HepG2 (cell line): ENCODE measurements around the gene RPRD2. TPM values are rescaled to one million over a fixed set of nuclear protein-coding genes. Genes with fewer than 3 reads are reported as not detected.

Source experiments
- BRCA1 ChIP-seq: sonication (generic); formaldehyde crosslinking; IDR thresholded peaks from 2 replicates; pipeline ENCODE4 v1.4.0; 2020; ENCODE audit warnings: missing genetic modification reagents
- IKZF1 ChIP-seq: fragments of 450-650 bp; IDR thresholded peaks from 2 replicates; pipeline ENCODE4 v1.7.1; 2016
- NKX3-1 ChIP-seq: sonication (generic); formaldehyde crosslinking; IDR thresholded peaks from 2 replicates; pipeline ENCODE4 v1.5.0; 2020; ENCODE audit warnings: missing genetic modification reagents
- PCBP2 ChIP-seq: fragments of 200-400 bp; formaldehyde crosslinking; optimal IDR thresholded peaks from 2 replicates; pipeline ENCODE3; 2018; ENCODE audit warnings: low read length, low read depth; ENCODE audit not compliant: poor library complexity, severe bottlenecking
- PHF20 ChIP-seq: sonication (generic); formaldehyde crosslinking; IDR thresholded peaks from 2 replicates; pipeline ENCODE4 v1.5.0; 2020; ENCODE audit warnings: mild to moderate bottlenecking, missing genetic modification reagents
- SMYD3 ChIP-seq: sonication (generic); formaldehyde crosslinking; IDR thresholded peaks from 2 replicates; pipeline ENCODE4 v1.8.1; 2023; ENCODE audit warnings: mild to moderate bottlenecking, missing genetic modification reagents
- SRSF4 ChIP-seq: fragments of 200-400 bp; formaldehyde crosslinking; IDR thresholded peaks from one replicate; pipeline ENCODE4 v1.6.1; 2018; ENCODE audit warnings: mild to moderate bottlenecking, low read depth, low read length, moderate library complexity; ENCODE audit not compliant: poor library complexity, severe bottlenecking
- TEAD2 ChIP-seq: sonication (generic); formaldehyde crosslinking; IDR thresholded peaks from 2 replicates; pipeline ENCODE4 v1.9.0; 2021; ENCODE audit warnings: missing genetic modification reagents
- WIZ ChIP-seq: sonication (generic); formaldehyde crosslinking; IDR thresholded peaks from 2 replicates; pipeline ENCODE4 v1.5.1; 2020; ENCODE audit warnings: mild to moderate bottlenecking, missing genetic modification reagents
- ZBTB42 ChIP-seq: sonication (generic); formaldehyde crosslinking; IDR thresholded peaks from 2 replicates; pipeline ENCODE4 v1.5.0; 2020; ENCODE audit warnings: mild to moderate bottlenecking, missing genetic modification reagents
- ZNF318 ChIP-seq: sonication (generic); formaldehyde crosslinking; IDR thresholded peaks from 2 replicates; pipeline ENCODE4 v1.4.0; 2020; ENCODE audit warnings: mild to moderate bottlenecking, missing genetic modification reagents
- ZNF33A ChIP-seq: sonication (generic); formaldehyde crosslinking; IDR thresholded peaks from 2 replicates; pipeline ENCODE4 v1.5.1; 2020; ENCODE audit warnings: missing genetic modification reagents, mild to moderate bottlenecking, moderate library complexity, borderline replicate concordance
- ZNF451 ChIP-seq: sonication (generic); formaldehyde crosslinking; IDR thresholded peaks from 2 replicates; pipeline ENCODE4 v1.5.0; 2020; ENCODE audit warnings: mild to moderate bottlenecking, missing genetic modification reagents
- ZNF550 ChIP-seq: sonication (generic); formaldehyde crosslinking; IDR thresholded peaks from 2 replicates; pipeline ENCODE4 v1.4.0; 2020; ENCODE audit warnings: mild to moderate bottlenecking, missing genetic modification reagents, borderline replicate concordance
- ZNF572 ChIP-seq: sonication (generic); formaldehyde crosslinking; IDR thresholded peaks from 2 replicates; pipeline ENCODE4 v1.5.1; 2020; ENCODE audit warnings: mild to moderate bottlenecking, missing genetic modification reagents
- ZNF607 ChIP-seq: sonication (generic); formaldehyde crosslinking; IDR thresholded peaks from 2 replicates; pipeline ENCODE4 v1.5.1; 2020; ENCODE audit warnings: missing genetic modification reagents, mild to moderate bottlenecking, borderline replicate concordance
- ZNF644 ChIP-seq: IDR thresholded peaks from 2 replicates; pipeline ENCODE4 v1.6.1; 2016; ENCODE audit warnings: low read depth
- ZNF691 ChIP-seq: sonication (generic); formaldehyde crosslinking; IDR thresholded peaks from 2 replicates; pipeline ENCODE4 v1.4.0; 2020; ENCODE audit warnings: missing genetic modification reagents, low read depth, mild to moderate bottlenecking, borderline replicate concordance
- ZNF737 ChIP-seq: sonication (generic); formaldehyde crosslinking; IDR thresholded peaks from 2 replicates; pipeline ENCODE4 v1.5.0; 2020; ENCODE audit warnings: missing genetic modification reagents, mild to moderate bottlenecking, borderline replicate concordance
- polyA plus RNA-seq, 8 experiments: library from polyadenylated mRNA; depleted of rRNA in 3 of 8; stranded (reverse) in 7 of 8; unstranded in 1 of 8; fragments of >200 nt; fragmentation: Illumina TruSeq in 4 of 8; extraction: Trizol in 4 of 8; gene quantifications; 2 replicates each; pipeline versions ENCODE4 v1.2.1 to v1.2.3, GENCODE V29; 2011 to 2016; ENCODE audit warnings: low read depth in 4 of 8, missing spikeins in 1 of 8, mixed read lengths in 1 of 8; ENCODE audit not compliant: insufficient read depth in 1 of 8
- total RNA-seq, 5 experiments: library from RNA; depleted of rRNA; stranded (reverse); fragments of >200 nt; fragmentation: Illumina TruSeq; extraction: Trizol; gene quantifications; 2 replicates each; pipeline ENCODE4 v1.2.3, GENCODE V29; 2016; ENCODE audit warnings: low read depth in 1 of 5
- TF ChIP-seq, protein P1 (sequence below): sonication (generic); formaldehyde crosslinking; conservative IDR thresholded peaks from 2 replicates; pipeline ENCODE4 v1.4.0; 2020; ENCODE audit warnings: missing genetic modification reagents

The RPRD2 gene
- total and polyA plus RNA-seq, 2 of the 13 experiments (the other 11 are each of a cell fraction or from before 2014, with no cell fraction given) = 8.0 to 8.9 TPM

DNA sequence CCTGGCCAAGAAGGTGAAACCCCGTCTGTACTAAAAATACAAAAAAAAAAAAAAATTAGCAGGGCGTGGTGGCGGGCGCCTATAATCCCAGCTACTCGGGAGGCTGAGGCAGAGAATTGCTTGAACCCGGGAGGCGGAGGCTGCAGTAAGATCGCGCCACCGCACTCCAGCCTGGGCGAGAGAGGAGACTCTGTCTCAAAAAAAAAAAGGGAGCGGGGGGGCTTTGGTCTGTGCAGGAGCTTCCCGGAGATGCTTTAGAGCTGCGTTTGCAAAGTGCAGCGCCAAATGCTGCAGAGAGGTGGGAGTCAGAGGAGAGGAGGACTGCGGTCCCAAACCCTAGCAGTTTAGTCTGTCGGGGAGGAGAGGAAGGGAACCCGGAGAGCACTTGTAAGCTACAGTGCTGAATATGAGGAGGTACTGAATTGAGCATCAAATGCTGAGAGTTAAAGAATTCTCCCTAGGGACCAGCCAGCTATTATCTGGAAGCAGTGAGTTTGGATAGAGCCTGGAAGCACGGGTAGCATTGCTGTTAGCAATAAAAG, 152.2 kb downstream of the RPRD2 start (continued):
- peak; percentile 21; the same call in 1 of the 2 replicates for TF ChIP-seq PHF20 (CRISPR knock-in tag)
- no peak for TF ChIP-seq PCBP2
- TF ChIP-seq ZNF644 = no peak
- TF ChIP-seq ZNF451 (CRISPR knock-in tag) = no peak
- no peak for TF ChIP-seq ZNF691 (CRISPR knock-in tag)
- TF ChIP-seq NKX3-1 (CRISPR knock-in tag) = peak; percentile 19; the same call in 1 of the 2 replicates
- TF ChIP-seq WIZ = no peak
- TF ChIP-seq BRCA1 = no peak
- no peak for TF ChIP-seq ZNF33A
- TF ChIP-seq IKZF1 = no peak
- TF ChIP-seq SMYD3 (CRISPR knock-in tag) = no peak
- no peak for TF ChIP-seq TEAD2
- no peak for TF ChIP-seq ZNF572
- 0 out of 2 replicates have a peak, but pooled peaks have one; percentile 51 for TF ChIP-seq ZNF607
- TF ChIP-seq SRSF4 = no peak
- 0 out of 2 replicates have a peak, but pooled peaks have one; percentile 1 for TF ChIP-seq ZBTB42
- TF ChIP-seq ZNF550 (CRISPR knock-in tag) = no peak
- TF ChIP-seq ZNF737 (CRISPR knock-in tag) = no peak
- TF ChIP-seq, protein P1, sequence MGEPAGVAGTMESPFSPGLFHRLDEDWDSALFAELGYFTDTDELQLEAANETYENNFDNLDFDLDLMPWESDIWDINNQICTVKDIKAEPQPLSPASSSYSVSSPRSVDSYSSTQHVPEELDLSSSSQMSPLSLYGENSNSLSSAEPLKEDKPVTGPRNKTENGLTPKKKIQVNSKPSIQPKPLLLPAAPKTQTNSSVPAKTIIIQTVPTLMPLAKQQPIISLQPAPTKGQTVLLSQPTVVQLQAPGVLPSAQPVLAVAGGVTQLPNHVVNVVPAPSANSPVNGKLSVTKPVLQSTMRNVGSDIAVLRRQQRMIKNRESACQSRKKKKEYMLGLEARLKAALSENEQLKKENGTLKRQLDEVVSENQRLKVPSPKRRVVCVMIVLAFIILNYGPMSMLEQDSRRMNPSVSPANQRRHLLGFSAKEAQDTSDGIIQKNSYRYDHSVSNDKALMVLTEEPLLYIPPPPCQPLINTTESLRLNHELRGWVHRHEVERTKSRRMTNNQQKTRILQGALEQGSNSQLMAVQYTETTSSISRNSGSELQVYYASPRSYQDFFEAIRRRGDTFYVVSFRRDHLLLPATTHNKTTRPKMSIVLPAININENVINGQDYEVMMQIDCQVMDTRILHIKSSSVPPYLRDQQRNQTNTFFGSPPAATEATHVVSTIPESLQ = no peak
- no peak for TF ChIP-seq ZNF318 (CRISPR knock-in tag)
